HepG2 (cell line): Measurements from ENCODE around the gene RPL6. TPM values are rescaled to one million over a fixed set of nuclear protein-coding genes. Genes with fewer than 3 reads are reported as not detected.
A peak's percentile ranks its signal among the peaks of the same experiment; 100 is the strongest.

Experiments
- RBM39 ChIP-seq: fragments of 200-400 bp; formaldehyde crosslinking; IDR thresholded peaks from one replicate; pipeline ENCODE4 v1.6.1; 2018; ENCODE audit warnings: antibody characterized with exemption, mild to moderate bottlenecking, low read depth, low read length; ENCODE audit not compliant: poor library complexity, severe bottlenecking
- TCF7L2 ChIP-seq: IDR thresholded peaks from 2 replicates; pipeline ENCODE4 v1.6.1; 2011; ENCODE audit warnings: mild to moderate bottlenecking, low read depth, low read length, moderate library complexity
- ZBTB4 ChIP-seq: sonication (generic); formaldehyde crosslinking; IDR thresholded peaks from 2 replicates; pipeline ENCODE4 v1.4.0; 2020; ENCODE audit warnings: missing genetic modification reagents, mild to moderate bottlenecking, borderline replicate concordance
- ZFAT ChIP-seq: sonication (generic); formaldehyde crosslinking; conservative IDR thresholded peaks from 2 replicates; pipeline ENCODE4 v1.8.1; 2023; ENCODE audit warnings: missing genetic modification reagents, inconsistent platforms
- ZFY ChIP-seq: sonication (generic); formaldehyde crosslinking; IDR thresholded peaks from 2 replicates; pipeline ENCODE4 v1.4.0; 2020; ENCODE audit warnings: missing genetic modification reagents
- ZNF460 ChIP-seq: sonication (generic); formaldehyde crosslinking; IDR thresholded peaks from 2 replicates; pipeline ENCODE4 v1.5.1; 2020; ENCODE audit warnings: missing genetic modification reagents, mild to moderate bottlenecking, borderline replicate concordance
- ZNF646 ChIP-seq: sonication (generic); formaldehyde crosslinking; IDR thresholded peaks from 2 replicates; pipeline ENCODE4 v1.9.0; 2021; ENCODE audit warnings: mild to moderate bottlenecking, missing genetic modification reagents
- ZNF652 ChIP-seq: IDR thresholded peaks from 2 replicates; pipeline ENCODE4 v1.6.1; 2016; ENCODE audit warnings: low read depth, borderline replicate concordance
- ZNF761 ChIP-seq: sonication (generic); formaldehyde crosslinking; conservative IDR thresholded peaks from 2 replicates; pipeline ENCODE4 v1.4.0; 2020; ENCODE audit warnings: mild to moderate bottlenecking, missing genetic modification reagents
- polyA plus RNA-seq, 8 experiments: library from polyadenylated mRNA; depleted of rRNA in 3 of 8; stranded (reverse) in 7 of 8; unstranded in 1 of 8; fragments of >200 nt; fragmentation: Illumina TruSeq in 4 of 8; extraction: Trizol in 4 of 8; gene quantifications; 2 replicates each; pipeline versions ENCODE4 v1.2.1 to v1.2.3, GENCODE V29; 2011 to 2016; ENCODE audit warnings: low read depth in 4 of 8, missing spikeins in 1 of 8, mixed read lengths in 1 of 8; ENCODE audit not compliant: insufficient read depth in 1 of 8
- total RNA-seq, 5 experiments: library from RNA; depleted of rRNA; stranded (reverse); fragments of >200 nt; fragmentation: Illumina TruSeq; extraction: Trizol; gene quantifications; 2 replicates each; pipeline ENCODE4 v1.2.3, GENCODE V29; 2016; ENCODE audit warnings: low read depth in 1 of 5

The RPL6 gene
- total and polyA plus RNA-seq, 2 of the 13 experiments (the other 11 are each of a cell fraction or from before 2014, with no cell fraction given) = 1,551 to 1,719 TPM

GRCh38 chr12:112409064-112409905, at the start of gene RPL6 (continued):
- TF ChIP-seq ZBTB4 (CRISPR knock-in tag) (no peak), ZFY (CRISPR knock-in tag) (peak; percentile 90), RBM39 (peak; percentile 87), TCF7L2 (no peak), ZNF652 (CRISPR knock-in tag) (no peak), ZNF460 (peak; percentile 97), ZFAT (no peak), ZNF761 (CRISPR knock-in tag) (0 out of 2 replicates have a peak, but pooled peaks have one; percentile 63), ZNF646 (CRISPR knock-in tag) (no peak)
- TF ChIP-seq, all 625 proteins: peak for 275
